NCI-H187 treated with DMSO at 0.1 percent for 48 hours (cell line): ENCODE measurements around the gene SCN7A.
"Not testable (repeated sequence)": the region's sequence is repeated elsewhere in the genome, so short reads cannot be mapped to it uniquely, and the experiment has no call there.

Experiments
- DNase-seq: peaks from one replicate; lab custom pipeline; 2025; lab: John Stamatoyannopoulos, UW

SCN7A gene

GRCh38 chr2:166360426-166360825 is 133.6 kb downstream of the SCN7A start:
- DNase-seq, result no peak

GRCh38 chr2:166357950-166358321 is 136.1 kb downstream of the SCN7A start:
- not testable (repeated sequence) for DNase-seq

GRCh38 chr2:166357068-166357949 is 136.7 kb downstream of the SCN7A start:
- no peak for DNase-seq
